Anterior cingulate cortex (tissue), 58 donors: ENCODE measurements around the gene NSUN6.

Experiments
- DNase-seq, 58 donors: peaks; one replicate each; lab custom pipeline; 2025; lab: John Stamatoyannopoulos, UW

Gene NSUN6

DNA sequence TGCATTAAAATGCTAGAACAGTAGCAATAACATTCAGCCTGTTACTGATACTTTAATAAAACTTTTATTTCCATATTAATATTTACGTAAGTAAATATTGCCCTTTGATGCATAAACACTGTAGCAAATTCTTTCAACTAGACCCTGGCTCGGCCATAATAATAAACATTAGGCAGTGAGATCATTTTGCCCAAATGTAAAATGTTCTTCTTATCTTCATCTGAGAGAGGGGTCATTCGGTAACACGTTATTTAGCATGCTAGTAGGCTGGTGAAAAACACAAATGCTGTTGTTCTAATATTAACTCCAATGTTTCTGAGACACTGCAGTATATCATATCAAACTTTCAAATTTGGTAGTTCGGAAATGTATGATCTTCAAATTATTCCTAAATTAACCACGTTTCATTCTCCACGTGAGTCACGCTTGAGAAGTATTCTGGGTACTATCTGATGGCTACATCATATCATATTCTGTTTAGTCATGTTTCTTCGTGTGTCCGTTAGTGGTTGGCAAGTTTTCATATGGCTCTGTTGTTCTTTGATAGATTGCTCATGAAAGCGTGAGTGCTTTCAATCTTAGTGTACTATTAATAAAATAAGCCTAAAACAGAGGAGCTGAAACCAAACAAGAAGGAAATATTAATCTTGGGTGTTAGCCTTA, 145.8 kb downstream of the NSUN6 start:
- DNase-seq, result no peak

DNA sequence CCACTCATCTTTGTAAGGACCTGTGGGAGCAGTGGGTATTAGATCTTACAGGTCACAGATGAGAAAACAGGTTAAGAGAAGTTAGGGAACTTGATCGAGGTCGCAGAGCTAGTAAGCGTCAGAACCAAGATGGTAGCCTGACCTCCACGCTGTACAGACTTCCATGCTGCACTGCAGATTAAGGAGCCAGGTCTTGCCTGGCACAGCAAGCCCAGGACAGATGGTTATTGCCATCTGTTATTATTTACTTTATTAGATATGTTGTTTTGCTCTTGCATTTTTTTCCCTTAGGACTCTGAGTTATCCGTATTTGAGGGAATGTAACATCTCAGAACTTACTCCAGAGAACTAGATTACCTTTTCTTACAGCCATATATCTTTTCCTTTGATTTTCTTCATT, 147.2 kb downstream of the NSUN6 start:
- no peak for DNase-seq

DNA sequence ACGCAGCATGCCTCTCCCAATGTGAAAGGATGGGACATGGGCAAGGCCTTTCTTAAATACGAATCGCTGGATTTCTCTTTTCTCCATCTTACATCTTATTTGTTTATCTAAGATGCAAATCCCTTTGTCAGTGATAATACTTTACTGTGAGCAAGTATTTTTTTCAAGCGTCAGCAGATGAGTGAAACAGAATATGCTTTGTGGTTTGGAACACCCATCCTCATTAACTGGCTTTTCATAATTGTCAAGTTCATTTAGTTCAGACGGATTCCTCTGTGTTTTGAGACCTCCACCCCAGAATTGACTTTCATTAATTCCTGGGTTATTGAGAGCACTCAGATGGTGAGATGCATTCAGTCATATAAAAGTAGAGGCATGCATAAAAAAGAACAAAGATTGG, 149.8 kb downstream of the NSUN6 start:
- DNase-seq, result no peak

DNA sequence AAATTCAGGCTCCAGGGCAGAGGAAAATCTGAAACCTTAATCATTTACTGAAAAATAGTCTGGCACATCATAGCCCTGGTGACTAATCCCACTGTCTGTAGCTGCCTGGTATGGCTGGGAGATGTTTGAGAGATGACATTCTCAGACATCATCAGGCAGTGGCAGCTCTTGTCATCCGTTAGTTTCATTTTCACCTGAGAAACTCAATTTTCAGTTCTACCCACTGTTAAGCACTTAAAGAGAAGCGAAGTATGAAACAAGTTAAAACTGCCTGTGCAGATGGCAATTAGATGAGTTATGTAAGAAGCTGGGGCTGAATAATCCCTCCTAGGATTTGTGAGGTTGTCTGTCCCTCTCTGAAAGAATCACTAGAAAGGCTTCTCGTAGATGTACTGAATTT, 150.2 kb downstream of the NSUN6 start:
- peak in 2 of 58 donors; percentile 4 to 8 for DNase-seq

DNA sequence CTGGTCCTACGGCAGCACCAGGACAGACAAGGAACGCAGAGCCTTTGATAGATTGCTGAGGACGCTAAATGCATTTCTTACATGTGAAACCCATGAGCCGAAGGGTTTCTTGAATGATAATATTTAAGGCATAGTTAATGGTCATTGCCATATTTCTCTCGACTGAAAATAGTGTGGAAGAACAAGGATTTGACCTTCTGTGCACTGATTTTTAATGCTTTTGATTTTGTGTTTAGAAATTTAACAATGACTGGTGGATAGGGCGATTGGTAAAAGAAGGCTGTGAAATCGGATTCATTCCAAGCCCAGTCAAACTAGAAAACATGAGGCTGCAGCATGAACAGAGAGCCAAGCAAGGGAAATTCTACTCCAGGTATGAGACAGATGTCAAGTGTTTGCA, 150.8 kb downstream of the NSUN6 start:
- no peak for DNase-seq

DNA sequence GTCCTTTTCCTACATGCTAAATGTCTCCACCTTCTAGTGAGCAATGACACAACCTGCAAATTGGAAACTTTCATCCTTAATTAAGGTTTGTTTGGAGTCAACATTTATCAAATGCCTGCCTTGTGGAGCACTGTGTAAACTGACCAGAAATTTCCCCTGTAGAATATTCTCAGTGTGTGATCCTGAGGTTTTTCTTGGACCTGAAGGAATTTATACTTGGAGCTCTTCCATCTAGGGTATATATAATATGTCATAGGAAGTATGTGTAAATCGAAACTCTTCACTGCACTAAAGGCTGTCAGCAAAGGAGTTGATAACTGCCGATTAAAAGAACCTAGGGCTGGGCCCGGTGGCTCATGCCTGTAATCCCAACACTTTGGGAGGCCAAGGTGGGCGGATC, 152.4 kb downstream of the NSUN6 start:
- DNase-seq, result no peak

DNA sequence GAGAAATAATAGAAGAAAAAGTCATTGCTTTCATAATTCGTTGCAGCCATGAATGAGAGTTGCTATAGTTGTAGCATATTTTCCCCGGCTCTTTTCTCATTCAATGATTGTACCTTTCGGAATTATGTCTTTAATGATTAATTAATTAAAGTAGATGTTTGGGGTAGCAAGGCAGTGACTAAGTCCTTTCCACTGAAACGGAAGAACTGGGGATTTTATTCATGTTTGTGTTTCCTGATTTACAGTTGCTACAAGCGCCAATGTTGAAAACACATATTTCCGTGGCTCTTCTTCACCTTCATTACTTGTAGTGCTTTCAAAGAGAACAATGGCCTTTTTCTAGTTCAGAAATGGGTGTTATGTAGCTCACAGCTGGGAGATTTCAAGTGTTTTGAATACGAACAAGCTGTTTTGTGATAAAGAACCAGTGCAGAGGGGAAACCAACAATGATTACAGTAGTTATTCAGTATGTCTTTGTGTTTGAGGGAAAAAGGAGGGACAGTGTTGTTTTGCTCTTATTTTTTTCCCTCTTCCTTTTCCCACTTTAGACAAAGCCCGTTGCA, 153.5 kb downstream of the NSUN6 start:
- no peak for DNase-seq
